Measurements from ENCODE around the gene PTPRZ1.

Gene PTPRZ1

GRCh38 chr7:121874298-121874697 lies 1.3 kb downstream of the PTPRZ1 start:
- ATAC-seq, result no peak
- TF ChIP-seq PATZ1 (CRISPR knock-in tag; IDR thresholded peaks at IDR 0.05; ENCODE audit: borderline replicate concordance) (no peak), GLIS3 (CRISPR knock-in tag; IDR thresholded peaks at IDR 0.05) (no peak), ZFP3 (CRISPR knock-in tag; IDR thresholded peaks at IDR 0.05) (no peak), TCF4 (CRISPR knock-in tag; IDR thresholded peaks at IDR 0.05; ENCODE audit: borderline replicate concordance) (no peak), TOX (CRISPR knock-in tag; IDR thresholded peaks at IDR 0.05; ENCODE audit: borderline replicate concordance) (no peak), ZNF8 (CRISPR knock-in tag; IDR thresholded peaks at IDR 0.05) (no peak), SNAI2 (CRISPR knock-in tag; IDR thresholded peaks at IDR 0.05) (no peak), ARNTL (CRISPR knock-in tag; IDR thresholded peaks at IDR 0.05; ENCODE audit: borderline replicate concordance, low read depth) (no peak), BACH2 (CRISPR knock-in tag; IDR thresholded peaks at IDR 0.05; ENCODE audit: borderline replicate concordance) (no peak), POU6F1 (CRISPR knock-in tag; IDR thresholded peaks at IDR 0.05; ENCODE audit: borderline replicate concordance, low read depth) (no peak), ZNF565 (CRISPR knock-in tag; conservative IDR thresholded peaks at IDR 0.05; ENCODE audit: low read depth) (no peak), RARB (CRISPR knock-in tag; IDR thresholded peaks at IDR 0.05) (no peak), ZC3H10 (CRISPR knock-in tag; IDR thresholded peaks at IDR 0.05) (no peak), CSDC2 (CRISPR knock-in tag; IDR thresholded peaks at IDR 0.05) (no peak), ZNF70 (CRISPR knock-in tag; IDR thresholded peaks at IDR 0.05) (no peak), OSR1 (CRISPR knock-in tag; IDR thresholded peaks at IDR 0.05) (no peak), CSRNP3 (CRISPR knock-in tag; IDR thresholded peaks at IDR 0.05) (no peak), ISL1 (CRISPR knock-in tag; IDR thresholded peaks at IDR 0.05) (no peak), ESRRG (CRISPR knock-in tag; IDR thresholded peaks at IDR 0.05) (no peak), CREB5 (CRISPR knock-in tag; IDR thresholded peaks at IDR 0.05; ENCODE audit: low read depth) (no peak)

- TF ChIP-seq CREB5 (CRISPR knock-in tag; IDR thresholded peaks at IDR 0.05; ENCODE audit: low read depth) (no peak), PATZ1 (CRISPR knock-in tag; IDR thresholded peaks at IDR 0.05; ENCODE audit: borderline replicate concordance) (no peak), ISL1 (CRISPR knock-in tag; IDR thresholded peaks at IDR 0.05) (no peak), ZNF565 (CRISPR knock-in tag; conservative IDR thresholded peaks at IDR 0.05; ENCODE audit: low read depth) (no peak), ZNF70 (CRISPR knock-in tag; IDR thresholded peaks at IDR 0.05) (no peak), ZC3H10 (CRISPR knock-in tag; IDR thresholded peaks at IDR 0.05) (no peak), ZFP30 (CRISPR knock-in tag; IDR thresholded peaks at IDR 0.05) (no peak), CSDC2 (CRISPR knock-in tag; IDR thresholded peaks at IDR 0.05) (no peak), TCF4 (CRISPR knock-in tag; IDR thresholded peaks at IDR 0.05; ENCODE audit: borderline replicate concordance) (no peak), ESRRG (CRISPR knock-in tag; IDR thresholded peaks at IDR 0.05) (no peak), TOX (CRISPR knock-in tag; IDR thresholded peaks at IDR 0.05; ENCODE audit: borderline replicate concordance) (no peak), ZNF8 (CRISPR knock-in tag; IDR thresholded peaks at IDR 0.05) (no peak), ZFP3 (CRISPR knock-in tag; IDR thresholded peaks at IDR 0.05) (no peak), GLIS3 (CRISPR knock-in tag; IDR thresholded peaks at IDR 0.05) (no peak)
- ATAC-seq, result no peak
Observed at GRCh38 chr7:121875203-121875602, 2.2 kb downstream of the PTPRZ1 start.

All from SK-N-SH treated with all-trans-retinoic acid at 6 μM for 48 hours (cell line).